Prostate gland (tissue), 2 donors: Measurements from ENCODE around the gene IFNL3. TPM values are rescaled to one million over a fixed set of nuclear protein-coding genes. Genes with fewer than 3 reads are reported as not detected.

Experiments
- DNase-seq: peaks from one replicate; pipeline ENCODE4 v3.0.0-alpha.2; 2019; ENCODE audit warnings: low spot score
- H3K27ac ChIP-seq, 2 donors: fragments of 200-600 bp; sonication (generic); 2 replicates each; pipeline ENCODE4 v1.5.1; 2017 to 2019
- H3K27me3 ChIP-seq: fragments of 200-600 bp; sonication (generic); replicated peaks from 2 replicates; pipeline ENCODE4 v1.5.1; 2019; ENCODE audit not compliant: insufficient read depth
- H3K36me3 ChIP-seq, 2 donors: fragments of 200-600 bp; sonication (generic); 1 replicate in 1 of 2; 2 replicates in 1 of 2; pipeline versions ENCODE4 v1.5.1 to v1.8.1; 2017 to 2019
- H3K4me1 ChIP-seq: fragments of 200-600 bp; sonication (generic); replicated peaks from 2 replicates; pipeline ENCODE4 v1.5.1; 2019
- H3K4me3 ChIP-seq, 2 donors: fragments of 200-600 bp; sonication (generic); 2 replicates each; pipeline ENCODE4 v1.5.1; 2017 to 2019
- H3K9me3 ChIP-seq: fragments of 200-600 bp; sonication (generic); 2 replicates; pipeline ENCODE4 v1.5.1; 2017
- POLR2A ChIP-seq: fragments of 450-650 bp; IDR thresholded peaks from one replicate; pipeline ENCODE4 v1.6.1; 2016; ENCODE audit warnings: antibody characterized with exemption, mild to moderate bottlenecking
- POLR2AphosphoS5 ChIP-seq: sonication (generic); formaldehyde crosslinking; IDR thresholded peaks from one replicate; pipeline ENCODE4 v1.6.1; 2017; ENCODE audit warnings: antibody characterized with exemption
- WGBS: methylation state at CpG from one replicate; pipeline ENCODE4 v1.1.5; 2018; 5-methylcytosine and 5-hydroxymethylcytosine counted together
- intact Hi-C: fragments of 100-400 bp; cut with DNase I; formaldehyde crosslinking; loops from one replicate; pipeline ENCODE4 v1.14.2; 2022
- total RNA-seq, 2 donors: library from RNA; depleted of rRNA; stranded (reverse); fragments of >200 nt; gene quantifications; one replicate each; pipeline ENCODE4 v1.1.0, GENCODE V29; 2016
- TF ChIP-seq, protein P1 (sequence below), 4 experiments: fragments of 200-600 bp in 2 of 4; fragments of 450-650 bp in 2 of 4; sonication (generic) in 2 of 4; IDR thresholded peaks; 1 replicate in 3 of 4; 2 replicates in 1 of 4; pipeline ENCODE4 v1.5.1; 2016 to 2019; ENCODE audit warnings: antibody characterized with exemption in 4 of 4, mild to moderate bottlenecking in 2 of 4, moderate library complexity in 2 of 4

IFNL3 gene
- total RNA-seq, 2 donors from 2014 or later = not detected

DNA sequence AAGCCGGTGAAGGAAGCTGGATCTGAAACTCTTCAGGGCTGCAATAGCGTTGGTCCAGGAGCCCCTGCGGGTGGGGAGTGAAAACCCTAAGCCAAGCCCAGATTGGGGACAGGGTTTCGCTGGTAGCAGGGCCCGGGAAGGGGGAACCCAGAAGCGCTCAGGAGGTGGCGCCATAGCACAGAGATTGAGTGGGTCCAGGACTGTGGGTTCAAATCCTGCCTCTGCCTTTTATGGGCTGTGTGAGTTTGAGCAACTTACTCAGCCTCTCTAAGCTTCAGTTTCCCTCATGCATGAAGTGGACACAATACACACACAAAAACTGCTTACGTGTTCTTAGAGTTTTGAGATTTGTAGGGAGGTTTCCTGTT lies 32.4 kb downstream of the IFNL3 start:
- H3K9me3 ChIP-seq = no peaks in the 10 kb centered on the region
- WGBS = 23% methylated on average over 8 of the region's 8 CpGs
- no peaks in the 10 kb centered on the region for H3K4me1 ChIP-seq

DNA sequence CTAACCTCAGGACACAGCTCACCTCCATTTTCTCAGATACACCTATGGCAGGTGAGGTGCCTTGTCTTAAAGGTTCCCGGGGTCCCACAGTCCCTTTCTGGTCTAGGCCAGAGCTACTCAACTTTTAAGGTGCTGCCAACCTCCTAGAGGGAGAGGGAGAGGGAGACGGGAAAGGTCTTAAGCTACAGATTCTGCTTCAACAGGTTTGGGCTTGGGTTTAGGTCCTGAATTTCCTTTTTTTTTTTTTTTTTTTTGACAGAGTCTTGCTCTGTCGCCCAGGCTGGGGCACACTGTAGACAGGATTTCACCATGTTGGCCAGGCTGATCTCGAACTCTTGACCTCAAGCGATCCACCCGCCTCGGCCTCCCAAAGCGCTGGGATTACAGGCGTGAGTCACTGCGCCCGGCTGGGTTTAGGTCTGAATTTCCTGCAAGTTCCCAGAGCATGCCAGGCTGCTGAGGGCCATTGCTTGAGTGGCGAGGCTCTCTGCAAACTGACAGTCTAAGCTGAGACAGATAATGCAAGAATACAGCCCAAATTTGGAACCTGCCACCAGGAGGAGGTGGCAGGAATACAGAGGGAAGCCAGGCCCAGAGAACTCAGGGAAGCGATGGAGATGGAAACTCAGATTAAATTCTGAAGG lies 33.0 kb downstream of the IFNL3 start:
- Histone ChIP-seq H3K4me1 (no peaks in the 10 kb centered on the region), H3K4me3 (no peak overlapping the region), H3K9me3 (no peaks in the 10 kb centered on the region), H3K27me3 (no peaks in the 10 kb centered on the region), H3K27ac (no peak overlapping the region), H3K36me3 (no peaks in the 10 kb centered on the region)
- WGBS = 75% methylated on average over 13 of the region's 13 CpGs
- intact Hi-C loops = no loop called here
- DNase-seq = no peak
- TF ChIP-seq, protein P1, sequence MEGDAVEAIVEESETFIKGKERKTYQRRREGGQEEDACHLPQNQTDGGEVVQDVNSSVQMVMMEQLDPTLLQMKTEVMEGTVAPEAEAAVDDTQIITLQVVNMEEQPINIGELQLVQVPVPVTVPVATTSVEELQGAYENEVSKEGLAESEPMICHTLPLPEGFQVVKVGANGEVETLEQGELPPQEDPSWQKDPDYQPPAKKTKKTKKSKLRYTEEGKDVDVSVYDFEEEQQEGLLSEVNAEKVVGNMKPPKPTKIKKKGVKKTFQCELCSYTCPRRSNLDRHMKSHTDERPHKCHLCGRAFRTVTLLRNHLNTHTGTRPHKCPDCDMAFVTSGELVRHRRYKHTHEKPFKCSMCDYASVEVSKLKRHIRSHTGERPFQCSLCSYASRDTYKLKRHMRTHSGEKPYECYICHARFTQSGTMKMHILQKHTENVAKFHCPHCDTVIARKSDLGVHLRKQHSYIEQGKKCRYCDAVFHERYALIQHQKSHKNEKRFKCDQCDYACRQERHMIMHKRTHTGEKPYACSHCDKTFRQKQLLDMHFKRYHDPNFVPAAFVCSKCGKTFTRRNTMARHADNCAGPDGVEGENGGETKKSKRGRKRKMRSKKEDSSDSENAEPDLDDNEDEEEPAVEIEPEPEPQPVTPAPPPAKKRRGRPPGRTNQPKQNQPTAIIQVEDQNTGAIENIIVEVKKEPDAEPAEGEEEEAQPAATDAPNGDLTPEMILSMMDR (IDR thresholded peaks at IDR 0.05) = no peak
- TF ChIP-seq POLR2A = no peak
- TF ChIP-seq POLR2AphosphoS5 = no peak

More for the DNA sequence above, 32.4 kb downstream of the IFNL3 start:
- TF ChIP-seq, protein P1 (IDR thresholded peaks at IDR 0.05) = peak in 1 of 4 experiments; percentile 22
- no peak for TF ChIP-seq POLR2A
- no peak for TF ChIP-seq POLR2AphosphoS5
- H3K27me3 ChIP-seq = no peaks in the 10 kb centered on the region
- H3K36me3 ChIP-seq = no peaks in the 10 kb centered on the region
- H3K4me3 ChIP-seq = no peak overlapping the region
- H3K27ac ChIP-seq = no peak overlapping the region
- DNase-seq = no peak
- intact Hi-C loops = no loop called here

DNA sequence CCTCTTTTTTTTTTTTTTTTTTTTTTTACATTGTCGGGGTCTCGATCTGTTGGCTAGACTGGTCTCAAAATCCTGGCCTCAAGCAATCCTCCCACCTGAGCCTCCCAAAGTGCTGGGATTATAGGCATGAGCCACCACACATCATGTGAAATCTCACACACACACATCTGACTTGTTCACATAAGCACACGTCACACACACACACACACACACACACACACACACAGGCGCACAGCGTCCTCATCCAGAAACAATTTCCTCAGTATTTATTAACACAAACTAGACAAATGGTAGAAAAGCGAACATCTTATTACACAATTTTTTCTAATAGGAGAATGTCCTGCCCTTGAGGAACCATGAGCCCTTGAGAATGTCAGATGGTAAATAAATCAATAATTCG lies 35.6 kb downstream of the IFNL3 start:
- Histone ChIP-seq H3K36me3 (no peaks in the 10 kb centered on the region), H3K27ac (no peak overlapping the region), H3K9me3 (no peaks in the 10 kb centered on the region), H3K4me3 (no peak overlapping the region), H3K4me1 (no peaks in the 10 kb centered on the region), H3K27me3 (no peaks in the 10 kb centered on the region)
- DNase-seq = no peak
- 75% methylated on average over 7 of the region's 7 CpGs for WGBS
- intact Hi-C loops = no loop called here
- TF ChIP-seq, protein P1 (IDR thresholded peaks at IDR 0.05) = no peak
- TF ChIP-seq POLR2AphosphoS5 = no peak
- TF ChIP-seq POLR2A = no peak

DNA sequence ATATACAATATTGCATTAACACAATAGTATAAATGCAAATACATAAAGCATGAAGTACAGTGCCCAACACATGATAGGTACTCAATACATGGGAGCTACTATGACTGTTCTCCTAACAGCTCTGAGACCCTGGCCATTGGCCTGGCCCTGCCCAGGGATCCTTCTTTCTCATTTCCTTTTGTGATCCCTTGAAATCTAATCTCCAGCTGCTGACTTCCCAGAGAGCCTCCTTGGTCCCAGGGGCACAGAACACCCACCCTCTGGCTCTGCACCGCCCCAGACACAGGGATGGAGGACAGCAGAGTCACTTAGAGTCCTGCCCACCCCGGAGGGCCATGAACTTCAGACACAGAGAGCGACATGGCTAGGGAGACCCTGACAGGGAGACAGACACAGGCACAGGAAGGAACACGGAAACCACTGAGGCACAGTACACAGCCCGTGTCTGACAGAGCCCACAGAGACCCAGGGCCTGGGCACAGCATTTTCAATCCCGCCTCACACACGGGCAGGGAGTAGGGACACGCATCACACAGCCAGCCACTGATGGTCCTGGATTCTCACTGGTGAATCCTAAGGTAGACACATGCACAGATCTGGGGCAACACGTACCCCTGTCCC lies 36.5 kb downstream of the IFNL3 start:
- no peak for DNase-seq
- no peaks in the 10 kb centered on the region for H3K36me3 ChIP-seq
- intact Hi-C loops = no loop called here
- WGBS = 74% methylated on average over 9 of the region's 9 CpGs
- no peaks in the 10 kb centered on the region for H3K4me1 ChIP-seq
- TF ChIP-seq POLR2AphosphoS5 (no peak), POLR2A (no peak)
- TF ChIP-seq, protein P1 (IDR thresholded peaks at IDR 0.05) = no peak
- H3K27ac ChIP-seq = no peak overlapping the region
- peaks cover 9% of the 10 kb centered on the region for H3K27me3 ChIP-seq
- no peak overlapping the region for H3K4me3 ChIP-seq
- H3K9me3 ChIP-seq = no peaks in the 10 kb centered on the region

DNA sequence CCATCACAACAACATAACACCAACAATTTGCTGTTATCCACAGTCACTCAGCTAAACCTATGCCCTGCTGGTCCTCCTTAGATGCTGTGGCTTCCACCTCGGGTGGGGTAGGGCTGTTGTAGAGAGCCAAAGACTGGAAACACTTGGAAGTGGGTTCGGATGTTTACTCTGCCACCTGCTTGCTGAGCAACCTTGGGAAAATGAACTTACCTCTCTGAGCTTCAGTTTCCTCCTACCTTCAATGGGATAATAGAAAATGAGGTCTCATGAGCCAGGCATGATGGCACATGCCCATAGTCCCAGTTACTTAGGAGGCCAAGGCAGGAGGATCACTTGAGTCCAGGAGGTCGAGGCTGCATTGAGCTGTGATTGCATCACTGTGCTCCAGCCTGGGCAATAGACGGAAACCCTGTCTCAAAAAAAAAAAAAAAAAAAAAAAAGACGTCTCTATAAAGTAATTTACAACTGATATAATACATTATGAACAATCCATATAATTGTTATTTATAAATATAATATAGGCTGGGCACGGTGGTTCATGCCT lies 37.4 kb downstream of the IFNL3 start:
- intact Hi-C loops = no loop called here

More for the DNA sequence above, 37.4 kb downstream of the IFNL3 start:
- peaks cover 16% of the 10 kb centered on the region for H3K27me3 ChIP-seq
- H3K27ac ChIP-seq = no peak overlapping the region
- H3K4me3 ChIP-seq = no peak overlapping the region
- WGBS = 81% methylated on average over 6 of the region's 6 CpGs
- H3K9me3 ChIP-seq = no peaks in the 10 kb centered on the region
- DNase-seq = no peak
- no peaks in the 10 kb centered on the region for H3K4me1 ChIP-seq
- no peaks in the 10 kb centered on the region for H3K36me3 ChIP-seq
- TF ChIP-seq POLR2A (no peak), POLR2AphosphoS5 (no peak)
- TF ChIP-seq, protein P1 (IDR thresholded peaks at IDR 0.05) = no peak
